Breast epithelium (tissue), 3 donors: ENCODE results near the gene CADM2.

Experiments
- POLR2AphosphoS5 ChIP-seq, 3 donors: sonication (generic); formaldehyde crosslinking; IDR thresholded peaks; one replicate each; pipeline ENCODE4 v1.6.1; 2017; ENCODE audit warnings: antibody characterized with exemption in 3 of 3
- TF ChIP-seq, protein P1 (sequence below), 3 donors: fragments of 450-650 bp; IDR thresholded peaks; one replicate each; pipeline ENCODE4 v1.5.1; 2016 to 2017; ENCODE audit warnings: antibody characterized with exemption in 3 of 3, mild to moderate bottlenecking in 3 of 3, moderate library complexity in 3 of 3

DNA sequence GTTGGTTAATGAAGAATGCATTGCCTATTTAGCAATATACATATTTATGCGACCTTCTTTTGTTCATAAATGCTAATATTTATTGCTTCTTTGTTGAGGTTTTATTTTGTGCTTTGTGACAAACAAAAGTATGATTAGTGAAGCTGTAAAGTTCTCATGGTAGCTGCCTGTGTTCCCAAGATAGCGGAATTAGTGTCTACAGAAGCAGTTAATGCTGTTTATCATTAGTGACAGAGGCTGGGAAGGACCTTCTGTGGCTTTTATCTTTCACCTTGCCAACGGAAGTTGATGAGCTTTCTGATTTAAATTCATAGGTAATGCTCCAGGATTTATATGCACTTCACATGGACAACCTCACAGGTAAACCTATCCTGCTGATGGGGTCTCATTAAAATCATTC, 418.3 kb downstream of the CADM2 start:
- no peak for TF ChIP-seq POLR2AphosphoS5 (IDR thresholded peaks at IDR 0.05)
- TF ChIP-seq, protein P1, sequence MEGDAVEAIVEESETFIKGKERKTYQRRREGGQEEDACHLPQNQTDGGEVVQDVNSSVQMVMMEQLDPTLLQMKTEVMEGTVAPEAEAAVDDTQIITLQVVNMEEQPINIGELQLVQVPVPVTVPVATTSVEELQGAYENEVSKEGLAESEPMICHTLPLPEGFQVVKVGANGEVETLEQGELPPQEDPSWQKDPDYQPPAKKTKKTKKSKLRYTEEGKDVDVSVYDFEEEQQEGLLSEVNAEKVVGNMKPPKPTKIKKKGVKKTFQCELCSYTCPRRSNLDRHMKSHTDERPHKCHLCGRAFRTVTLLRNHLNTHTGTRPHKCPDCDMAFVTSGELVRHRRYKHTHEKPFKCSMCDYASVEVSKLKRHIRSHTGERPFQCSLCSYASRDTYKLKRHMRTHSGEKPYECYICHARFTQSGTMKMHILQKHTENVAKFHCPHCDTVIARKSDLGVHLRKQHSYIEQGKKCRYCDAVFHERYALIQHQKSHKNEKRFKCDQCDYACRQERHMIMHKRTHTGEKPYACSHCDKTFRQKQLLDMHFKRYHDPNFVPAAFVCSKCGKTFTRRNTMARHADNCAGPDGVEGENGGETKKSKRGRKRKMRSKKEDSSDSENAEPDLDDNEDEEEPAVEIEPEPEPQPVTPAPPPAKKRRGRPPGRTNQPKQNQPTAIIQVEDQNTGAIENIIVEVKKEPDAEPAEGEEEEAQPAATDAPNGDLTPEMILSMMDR (IDR thresholded peaks at IDR 0.05) = no peak
